Karpas-422 (cell line): ENCODE measurements around the gene BANP. TPM values are rescaled to one million over a fixed set of nuclear protein-coding genes. Genes with fewer than 3 reads are reported as not detected.

ENCODE experiments used
- DNase-seq: peaks from one replicate; pipeline ENCODE4 v3.0.0-alpha.2; 2015
- H2AFZ ChIP-seq: fragments of 200-600 bp; sonication (generic); 2 replicates; pipeline ENCODE4 v1.6.1; 2014; ENCODE audit warnings: antibody characterized with exemption, low read length, mixed read lengths
- H3K27ac ChIP-seq: fragments of 200-600 bp; sonication (generic); 2 replicates; pipeline ENCODE4 v1.5.1; 2014; ENCODE audit warnings: mild to moderate bottlenecking, low read length, moderate library complexity
- H3K27me3 ChIP-seq: fragments of 200-600 bp; sonication (generic); 2 replicates; pipeline ENCODE4 v1.6.1; 2014; ENCODE audit warnings: low read length, mixed read lengths
- H3K36me3 ChIP-seq: fragments of 200-600 bp; sonication (generic); 2 replicates; pipeline ENCODE4 v1.6.1; 2014; ENCODE audit warnings: low read length, mixed read lengths; ENCODE audit not compliant: insufficient read depth
- H3K4me1 ChIP-seq: fragments of 200-600 bp; sonication (generic); 2 replicates; pipeline ENCODE4 v1.6.1; 2014; ENCODE audit warnings: mild to moderate bottlenecking, low read length, mixed read lengths
- H3K4me2 ChIP-seq: fragments of 200-600 bp; sonication (generic); 2 replicates; pipeline ENCODE4 v1.6.1; 2014; ENCODE audit warnings: low read length, low read depth, mild to moderate bottlenecking; ENCODE audit not compliant: poor library complexity, severe bottlenecking
- H3K4me3 ChIP-seq: fragments of 200-600 bp; sonication (generic); 2 replicates; pipeline ENCODE4 v1.5.1; 2014; ENCODE audit warnings: mild to moderate bottlenecking, antibody characterized with exemption, low read length, mixed read lengths
- H3K79me2 ChIP-seq: fragments of 200-600 bp; sonication (generic); 2 replicates; pipeline ENCODE4 v1.6.1; 2014; ENCODE audit warnings: mild to moderate bottlenecking, low read length, mixed read lengths
- H3K9ac ChIP-seq: fragments of 200-600 bp; sonication (generic); 2 replicates; pipeline ENCODE4 v1.6.0; 2014; ENCODE audit warnings: low read length
- H3K9me2 ChIP-seq: fragments of 200-600 bp; sonication (generic), shearing (Covaris generic); replicated peaks from 2 replicates; pipeline ENCODE4 v1.6.0; 2014; ENCODE audit warnings: mild to moderate bottlenecking, low read length, moderate library complexity; ENCODE audit not compliant: insufficient read depth
- H3K9me3 ChIP-seq: fragments of 300-700, 200-600 bp; sonication (generic); 2 replicates; pipeline ENCODE4 v1.6.1; 2014; ENCODE audit warnings: low read length, mixed read lengths
- H4K20me1 ChIP-seq: fragments of 200-600 bp; sonication (generic); 2 replicates; pipeline ENCODE4 v1.6.1; 2014; ENCODE audit warnings: mild to moderate bottlenecking, antibody characterized with exemption, low read length, low read depth; ENCODE audit not compliant: insufficient read depth
- total RNA-seq: library from RNA; depleted of rRNA; stranded (reverse); fragments of >200 nt; shearing (Covaris generic); gene quantifications from 2 replicates; pipeline ENCODE4 v1.2.3, GENCODE V29; 2014; ENCODE audit warnings: low replicate concordance

The BANP gene
- total RNA-seq, 1 experiment from 2014 or later = 36.5 TPM

DNA sequence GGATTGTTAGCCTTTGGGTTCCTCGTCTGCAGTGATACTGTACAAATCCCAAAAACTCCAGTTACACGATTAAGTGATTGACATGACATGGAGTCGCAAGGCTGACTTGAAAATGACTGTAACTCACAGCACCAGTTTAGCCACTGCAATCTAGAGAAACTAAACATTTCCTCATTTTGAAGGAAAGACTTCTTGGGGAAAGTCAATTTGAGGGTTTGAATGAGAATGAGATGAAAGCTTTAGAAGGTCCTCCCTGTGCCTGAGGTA lies 4.8 kb downstream of the BANP start:
- Histone ChIP-seq H3K9me3 (no peaks in the 10 kb centered on the region), H3K4me1 (peaks cover 18% of the 10 kb centered on the region), H3K27ac (no peak overlapping the region), H3K79me2 (peaks cover 95% of the 10 kb centered on the region), H2AFZ (no peak overlapping the region), H3K9me2 (no peaks in the 10 kb centered on the region), H4K20me1 (no peaks in the 10 kb centered on the region; the same call in 1 of the 2 replicates), H3K9ac (no peak overlapping the region), H3K4me3 (no peak overlapping the region), H3K27me3 (no peaks in the 10 kb centered on the region), H3K4me2 (no peak overlapping the region), H3K36me3 (peaks cover 6% of the 10 kb centered on the region; the same call in 1 of the 2 replicates)
- no peak for DNase-seq

DNA sequence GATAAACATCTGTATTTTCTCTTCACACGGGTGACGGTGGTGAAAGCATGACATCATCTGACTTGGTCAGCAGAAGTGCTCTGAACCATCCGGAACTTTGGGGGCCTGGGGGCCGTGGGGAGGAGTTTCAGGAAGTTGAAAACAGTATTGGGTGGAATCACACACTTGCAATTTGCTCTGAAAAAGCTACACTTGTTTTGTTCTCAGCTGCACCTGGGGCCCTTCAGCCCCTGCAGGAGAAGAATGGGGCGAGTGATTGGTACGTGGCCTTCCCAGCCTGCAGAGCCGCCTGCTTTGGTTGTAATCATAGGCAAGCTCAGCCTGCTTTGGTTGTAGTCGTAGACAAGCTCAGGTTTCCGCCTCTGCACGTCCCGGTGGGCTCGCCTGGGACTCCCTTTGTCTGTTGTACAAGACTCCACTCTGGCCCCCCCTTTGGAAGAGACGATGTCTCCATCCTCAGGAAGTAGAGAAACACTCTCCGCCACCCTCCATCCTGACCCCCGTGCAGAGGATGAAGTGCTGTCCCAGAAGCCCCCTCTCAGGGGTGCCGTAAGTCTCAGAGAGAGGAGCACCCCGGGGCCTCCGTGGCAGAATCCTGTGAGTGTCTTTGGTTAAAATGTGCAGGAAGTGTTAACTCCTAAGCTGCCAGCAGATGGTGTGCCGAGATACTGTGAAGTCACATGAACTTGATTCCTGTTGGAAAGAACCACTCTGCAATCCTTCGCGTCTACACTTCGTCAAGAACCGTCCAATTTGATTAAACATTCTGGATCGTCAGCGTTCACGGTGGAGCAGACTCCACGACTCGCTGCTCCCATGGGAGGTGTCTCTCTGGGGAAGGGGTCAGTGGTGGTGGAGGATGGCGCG lies 5.4 kb downstream of the BANP start:
- Histone ChIP-seq H3K4me2 (no peak overlapping the region), H3K36me3 (peaks cover 6% of the 10 kb centered on the region; the same call in 1 of the 2 replicates), H3K9ac (no peak overlapping the region), H4K20me1 (no peaks in the 10 kb centered on the region; the same call in 1 of the 2 replicates), H3K4me3 (no peak overlapping the region), H3K4me1 (peaks cover 18% of the 10 kb centered on the region), H3K79me2 (peaks cover 100% of the 10 kb centered on the region), H3K27ac (no peak overlapping the region), H2AFZ (no peak overlapping the region), H3K9me3 (no peaks in the 10 kb centered on the region), H3K9me2 (no peaks in the 10 kb centered on the region), H3K27me3 (no peaks in the 10 kb centered on the region)
- DNase-seq = no peak

DNA sequence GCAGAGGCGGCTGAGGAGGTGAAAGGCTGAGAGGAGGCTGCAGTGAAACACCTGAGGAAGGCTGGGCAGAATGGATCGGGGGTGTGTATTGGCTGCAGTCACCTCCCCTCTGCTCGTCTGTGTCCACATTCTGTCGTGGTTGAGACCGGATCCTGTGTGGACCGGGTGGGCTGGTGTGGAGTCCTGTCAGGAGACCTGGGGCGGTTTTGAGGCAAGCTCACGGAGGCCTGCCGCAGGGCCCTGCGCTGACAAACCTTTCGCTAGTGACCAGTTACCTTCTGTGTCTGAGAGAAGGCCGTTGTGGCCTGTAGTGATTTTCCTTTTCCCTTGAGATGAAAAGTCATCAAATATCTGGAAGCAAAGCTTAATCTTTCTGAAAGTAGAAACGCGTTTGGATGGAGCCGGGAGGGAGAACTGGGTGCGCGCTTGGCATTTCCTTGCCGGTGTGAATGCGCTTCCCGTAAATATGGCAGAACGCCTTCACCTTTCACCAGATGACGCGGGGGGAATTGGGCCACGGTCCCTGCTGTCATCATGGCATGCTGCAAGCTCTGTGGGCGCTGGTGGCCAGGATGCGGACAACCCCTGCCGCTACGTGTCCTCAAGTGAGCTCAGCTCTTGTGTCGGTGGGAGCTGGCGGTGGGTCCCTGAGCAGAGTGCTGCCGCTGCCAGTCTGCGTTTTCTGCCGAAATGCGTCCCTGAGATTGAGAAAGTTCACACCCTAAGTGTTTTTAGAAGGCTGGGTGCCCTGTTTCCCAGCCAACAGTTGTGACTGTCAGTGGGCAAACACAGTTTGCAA lies 6.3 kb downstream of the BANP start:
- Histone ChIP-seq H3K27me3 (no peaks in the 10 kb centered on the region), H3K9me2 (no peaks in the 10 kb centered on the region), H2AFZ (no peak overlapping the region), H3K4me3 (no peak overlapping the region), H3K79me2 (peaks cover 100% of the 10 kb centered on the region), H3K27ac (no peak overlapping the region), H3K9ac (no peak overlapping the region), H3K4me1 (peaks cover 14% of the 10 kb centered on the region), H3K9me3 (no peaks in the 10 kb centered on the region), H3K4me2 (no peak overlapping the region), H3K36me3 (peaks cover 6% of the 10 kb centered on the region; the same call in 1 of the 2 replicates), H4K20me1 (no peaks in the 10 kb centered on the region; the same call in 1 of the 2 replicates)
- DNase-seq = no peak

DNA sequence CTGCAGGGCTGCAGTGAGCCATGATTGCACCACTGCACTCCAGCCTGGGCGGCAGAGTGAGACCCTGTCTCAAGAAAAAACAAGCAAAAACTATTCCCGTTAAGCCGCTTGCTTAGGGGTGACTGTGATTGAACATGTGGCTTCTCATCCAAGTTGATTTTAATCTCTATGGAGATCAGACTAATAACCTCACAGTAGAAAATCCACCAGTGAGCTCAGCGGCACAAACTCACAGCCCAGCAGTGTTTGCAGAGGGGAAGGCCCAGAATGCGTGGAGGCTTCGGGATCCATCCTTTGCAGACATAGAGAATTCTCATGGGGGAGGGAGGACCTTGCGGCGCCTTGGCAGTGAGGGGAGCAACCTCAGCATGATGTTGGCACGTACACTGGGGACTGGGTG lies 7.4 kb downstream of the BANP start:
- H4K20me1 ChIP-seq = no peaks in the 10 kb centered on the region; the same call in 1 of the 2 replicates
- H2AFZ ChIP-seq = no peak overlapping the region
- H3K9me3 ChIP-seq = no peaks in the 10 kb centered on the region
- H3K9ac ChIP-seq = no peak overlapping the region
- no peak overlapping the region for H3K27ac ChIP-seq
- H3K4me3 ChIP-seq = no peak overlapping the region
- peaks cover 4% of the 10 kb centered on the region; the same call in 1 of the 2 replicates for H3K36me3 ChIP-seq
- no peaks in the 10 kb centered on the region for H3K9me2 ChIP-seq
- no peak overlapping the region for H3K4me2 ChIP-seq
- no peak for DNase-seq
- peaks cover 100% of the 10 kb centered on the region for H3K79me2 ChIP-seq
- H3K4me1 ChIP-seq = peaks cover 3% of the 10 kb centered on the region
- no peaks in the 10 kb centered on the region for H3K27me3 ChIP-seq

DNA sequence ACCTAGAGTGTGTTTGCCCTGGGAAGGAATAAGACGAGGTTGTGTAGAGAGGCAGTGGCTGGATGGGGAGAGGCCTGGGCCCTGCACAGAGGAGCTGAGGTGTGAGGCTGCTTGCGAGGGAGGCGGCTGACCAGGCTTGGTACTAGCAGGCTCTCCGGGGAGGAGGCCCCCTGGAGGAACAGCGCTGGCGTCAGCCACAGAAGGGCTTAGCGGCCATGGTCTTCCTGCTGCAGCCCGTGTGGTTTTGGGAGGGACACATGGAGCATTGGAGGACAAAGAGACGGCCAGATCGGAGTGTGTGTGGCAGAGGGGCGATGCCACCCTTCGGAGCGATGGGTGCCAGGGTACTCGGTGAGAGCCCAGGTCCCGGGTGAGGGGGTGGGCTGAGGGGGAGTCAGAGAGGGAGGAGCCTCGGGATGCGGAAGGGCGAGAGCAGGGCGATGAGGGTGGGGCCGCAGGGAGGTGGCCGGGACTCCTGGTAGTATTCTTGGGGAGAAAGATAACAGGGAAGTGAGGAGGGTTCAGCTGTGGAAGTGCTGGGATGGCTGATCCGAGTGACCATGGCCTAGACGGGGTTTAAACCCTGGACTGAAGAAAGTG lies 8.3 kb downstream of the BANP start:
- Histone ChIP-seq H3K9me2 (no peaks in the 10 kb centered on the region), H3K4me2 (no peak overlapping the region), H3K9me3 (no peaks in the 10 kb centered on the region), H2AFZ (no peak overlapping the region), H3K36me3 (no peaks in the 10 kb centered on the region; the same call in 1 of the 2 replicates), H4K20me1 (no peaks in the 10 kb centered on the region; the same call in 1 of the 2 replicates), H3K9ac (no peak overlapping the region), H3K4me1 (no peaks in the 10 kb centered on the region), H3K27ac (no peak overlapping the region), H3K4me3 (no peak overlapping the region), H3K79me2 (peaks cover 100% of the 10 kb centered on the region), H3K27me3 (no peaks in the 10 kb centered on the region)
- no peak for DNase-seq

DNA sequence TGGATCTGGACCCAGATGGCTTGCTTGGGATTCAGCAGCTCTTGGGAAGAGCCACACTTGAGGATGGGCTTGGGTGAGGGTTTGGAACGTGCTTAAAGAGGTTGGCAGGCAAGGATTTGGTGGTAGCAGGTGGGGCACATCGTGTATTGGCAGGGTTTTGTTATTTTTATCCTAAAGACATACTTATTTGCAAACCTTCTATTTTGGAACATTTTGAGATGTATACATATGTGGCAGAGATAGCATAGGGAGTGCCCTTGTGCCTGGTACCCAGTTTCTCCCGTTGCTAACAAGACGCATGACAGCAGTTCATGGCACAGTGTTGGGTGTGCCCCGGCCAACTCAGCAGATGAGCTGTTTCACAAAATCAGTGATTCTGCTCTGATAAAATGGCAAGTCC lies 9.1 kb downstream of the BANP start:
- no peak overlapping the region for H3K4me2 ChIP-seq
- no peak overlapping the region for H3K9ac ChIP-seq
- no peak overlapping the region for H3K27ac ChIP-seq

DNA sequence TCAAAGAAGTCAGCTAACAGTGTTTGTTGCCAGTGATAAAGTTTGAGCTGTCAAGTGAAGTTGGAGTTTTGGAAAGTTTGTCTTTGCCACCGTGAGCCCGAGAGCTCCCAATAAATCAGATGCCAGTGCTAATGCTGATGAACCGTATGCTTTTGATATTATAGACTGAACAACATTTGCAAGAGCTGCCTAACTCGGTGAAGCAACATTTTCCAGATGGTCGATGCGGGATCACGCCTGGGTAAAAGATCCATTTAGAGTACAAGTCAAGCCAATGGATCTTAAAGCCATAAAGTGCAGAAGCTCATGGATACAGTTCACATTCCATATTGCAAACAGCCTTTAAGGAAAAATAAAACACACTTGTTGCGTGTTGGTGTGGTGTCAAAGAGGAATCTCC lies 9.6 kb downstream of the BANP start:
- Histone ChIP-seq H3K36me3 (no peaks in the 10 kb centered on the region; the same call in 1 of the 2 replicates), H3K79me2 (peaks cover 99% of the 10 kb centered on the region), H3K9ac (no peak overlapping the region), H3K27ac (no peak overlapping the region), H3K9me3 (no peaks in the 10 kb centered on the region), H4K20me1 (no peaks in the 10 kb centered on the region), H3K4me2 (no peak overlapping the region), H2AFZ (no peak overlapping the region), H3K27me3 (no peaks in the 10 kb centered on the region), H3K9me2 (no peaks in the 10 kb centered on the region), H3K4me3 (no peak overlapping the region), H3K4me1 (no peaks in the 10 kb centered on the region)
- no peak for DNase-seq

More for the DNA sequence above, 9.1 kb downstream of the BANP start:
- Histone ChIP-seq H2AFZ (no peak overlapping the region), H3K4me1 (no peaks in the 10 kb centered on the region), H4K20me1 (no peaks in the 10 kb centered on the region), H3K9me2 (no peaks in the 10 kb centered on the region), H3K27me3 (no peaks in the 10 kb centered on the region), H3K36me3 (no peaks in the 10 kb centered on the region; the same call in 1 of the 2 replicates), H3K4me3 (no peak overlapping the region), H3K79me2 (peaks cover 100% of the 10 kb centered on the region), H3K9me3 (no peaks in the 10 kb centered on the region)
- no peak for DNase-seq

DNA sequence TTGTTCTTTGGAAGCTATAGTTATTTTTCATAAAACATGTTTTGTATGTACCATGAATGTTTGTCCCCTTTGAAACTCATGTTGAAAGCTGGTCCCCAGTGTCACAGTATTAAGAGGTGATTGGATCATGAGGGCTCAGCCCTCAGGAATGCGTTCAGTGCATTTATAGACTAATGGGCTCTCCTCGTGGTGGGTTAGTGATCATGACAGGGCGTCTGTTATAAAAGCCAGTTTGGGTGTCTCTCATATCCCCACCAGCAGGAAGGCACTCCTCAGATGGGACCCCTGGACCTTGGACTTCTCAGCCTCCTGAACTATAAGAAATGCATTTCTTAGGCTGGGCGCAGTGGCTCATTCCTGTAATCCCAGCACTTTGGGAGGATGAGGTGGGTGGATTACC lies 10.4 kb downstream of the BANP start:
- Histone ChIP-seq H4K20me1 (no peaks in the 10 kb centered on the region), H3K27me3 (no peaks in the 10 kb centered on the region), H3K27ac (no peak overlapping the region), H3K79me2 (peaks cover 99% of the 10 kb centered on the region), H3K4me2 (no peak overlapping the region), H3K4me1 (no peaks in the 10 kb centered on the region), H3K9me2 (no peaks in the 10 kb centered on the region), H3K9ac (no peak overlapping the region), H3K4me3 (no peak overlapping the region), H2AFZ (no peak overlapping the region), H3K36me3 (no peaks in the 10 kb centered on the region; the same call in 1 of the 2 replicates), H3K9me3 (no peaks in the 10 kb centered on the region)
- no peak for DNase-seq
